SW 1271 (cell line): ENCODE data around the gene CD47.

ENCODE experiments used
- DNase-seq, 2 experiments: peaks; one replicate each; lab custom pipeline; 2025; lab: John Stamatoyannopoulos, UW

The CD47 gene

GRCh38 chr3:108090701-108091497 lies at the start of gene CD47:
Gene CD47, minus strand, starts transcription at chr3:108091031. Its CDS starts 123 bp downstream, at chr3:108090908.
- peak; percentile 58 to 78 for DNase-seq

- no peak for DNase-seq
Observed at GRCh38 chr3:108137460-108137814, 46.6 kb upstream of the CD47 start.

GRCh38 chr3:108136561-108137459 lies 46.0 kb upstream of the CD47 start:
- DNase-seq, result no peak

GRCh38 chr3:108134555-108134880 lies 43.7 kb upstream of the CD47 start:
- no peak for DNase-seq

- no peak for DNase-seq
Observed at GRCh38 chr3:108133858-108134554, 43.2 kb upstream of the CD47 start.

- no peak for DNase-seq
Observed at GRCh38 chr3:108133048-108133369, 42.2 kb upstream of the CD47 start.

- no peak for DNase-seq
Observed at GRCh38 chr3:108131475-108132134, 40.8 kb upstream of the CD47 start.

GRCh38 chr3:108130701-108131474 lies 40.1 kb upstream of the CD47 start:
- peak; percentile 23 to 57 for DNase-seq

- no peak for DNase-seq
Observed at GRCh38 chr3:108130236-108130635, 39.4 kb upstream of the CD47 start.

- DNase-seq, result no peak
Observed at GRCh38 chr3:108127301-108127988, 36.6 kb upstream of the CD47 start.

- no peak for DNase-seq
Observed at GRCh38 chr3:108126348-108126747, 35.5 kb upstream of the CD47 start.

- no peak for DNase-seq
Observed at GRCh38 chr3:108125550-108126071, 34.8 kb upstream of the CD47 start.

- no peak for DNase-seq
Observed at GRCh38 chr3:108125153-108125543, 34.3 kb upstream of the CD47 start.

- DNase-seq, result no peak
Observed at GRCh38 chr3:108124337-108125152, 33.7 kb upstream of the CD47 start.

GRCh38 chr3:108123326-108123725 lies 32.5 kb upstream of the CD47 start:
- DNase-seq, result no peak

- no peak for DNase-seq
Observed at GRCh38 chr3:108122276-108122675, 31.4 kb upstream of the CD47 start.

GRCh38 chr3:108119398-108120104 lies 28.7 kb upstream of the CD47 start:
- no peak for DNase-seq

GRCh38 chr3:108118038-108118768 lies 27.4 kb upstream of the CD47 start:
- no peak for DNase-seq
